Subcutaneous adipose tissue (tissue), 4 donors: Measurements from ENCODE around the gene NAA10. TPM values are rescaled to one million over a fixed set of nuclear protein-coding genes. Genes with fewer than 3 reads are reported as not detected.

ENCODE experiments used
- total RNA-seq, 4 donors: library from RNA; depleted of rRNA; stranded (reverse); fragments of >200 nt; gene quantifications; one replicate each; pipeline ENCODE4 v1.1.0, GENCODE V29; 2016
- TF ChIP-seq, protein P1 (sequence below): fragments of 450-650 bp; IDR thresholded peaks from one replicate; pipeline ENCODE4 v1.5.1; 2016; ENCODE audit warnings: low read depth, mild to moderate bottlenecking, control low read depth, antibody characterized with exemption, moderate library complexity

Gene NAA10
- total RNA-seq, 4 donors from 2014 or later: 69.4 to 87.8 (median 76.5) TPM

DNA sequence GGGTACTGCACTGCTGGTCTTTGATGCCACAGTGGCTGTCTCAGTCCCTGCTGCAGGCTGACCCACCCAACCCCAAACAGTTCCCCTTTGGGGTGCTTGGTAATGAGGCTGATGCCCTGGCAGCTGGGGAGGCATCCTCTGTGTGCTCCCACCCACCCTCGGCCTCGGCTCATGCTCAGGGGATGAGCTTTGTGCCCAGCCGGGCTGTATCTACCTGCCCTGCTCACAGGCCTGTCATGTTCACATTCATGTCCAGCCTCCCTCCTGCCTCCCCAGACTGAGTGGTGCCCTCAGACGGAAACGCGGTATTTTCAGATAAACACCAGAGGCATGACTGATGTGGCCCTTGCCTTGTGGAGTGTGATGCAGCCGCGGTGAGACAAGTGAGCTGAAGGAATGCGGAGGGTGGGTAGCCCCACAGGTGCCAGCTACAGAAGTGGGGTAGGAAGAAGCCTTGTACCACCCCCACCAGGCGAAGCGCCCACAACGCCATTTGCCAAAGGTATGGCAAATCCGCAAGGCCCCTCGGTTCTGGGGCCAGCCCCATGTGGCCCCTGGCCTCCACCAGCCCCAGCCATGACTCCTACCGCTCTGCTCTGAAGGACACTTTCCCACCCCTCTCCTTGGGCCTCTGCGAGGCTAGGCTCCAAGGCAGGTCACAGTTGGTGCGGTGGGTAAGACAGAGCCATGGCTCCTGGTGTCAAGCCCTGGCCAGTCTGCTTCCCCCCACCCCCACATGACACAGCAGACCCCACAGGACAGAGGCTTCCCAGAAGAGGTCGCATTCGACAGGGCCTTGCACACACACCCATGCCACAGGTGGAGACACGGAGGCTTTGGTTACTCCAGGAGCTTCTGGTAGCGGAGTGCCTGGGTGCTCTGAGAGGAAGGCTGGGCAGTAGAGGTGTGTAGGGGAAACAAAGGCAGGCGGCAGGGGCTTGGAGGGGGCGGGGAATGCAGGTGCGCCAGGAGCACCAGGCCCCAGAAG is 11.4 kb upstream of the NAA10 start:
- TF ChIP-seq, protein P1, sequence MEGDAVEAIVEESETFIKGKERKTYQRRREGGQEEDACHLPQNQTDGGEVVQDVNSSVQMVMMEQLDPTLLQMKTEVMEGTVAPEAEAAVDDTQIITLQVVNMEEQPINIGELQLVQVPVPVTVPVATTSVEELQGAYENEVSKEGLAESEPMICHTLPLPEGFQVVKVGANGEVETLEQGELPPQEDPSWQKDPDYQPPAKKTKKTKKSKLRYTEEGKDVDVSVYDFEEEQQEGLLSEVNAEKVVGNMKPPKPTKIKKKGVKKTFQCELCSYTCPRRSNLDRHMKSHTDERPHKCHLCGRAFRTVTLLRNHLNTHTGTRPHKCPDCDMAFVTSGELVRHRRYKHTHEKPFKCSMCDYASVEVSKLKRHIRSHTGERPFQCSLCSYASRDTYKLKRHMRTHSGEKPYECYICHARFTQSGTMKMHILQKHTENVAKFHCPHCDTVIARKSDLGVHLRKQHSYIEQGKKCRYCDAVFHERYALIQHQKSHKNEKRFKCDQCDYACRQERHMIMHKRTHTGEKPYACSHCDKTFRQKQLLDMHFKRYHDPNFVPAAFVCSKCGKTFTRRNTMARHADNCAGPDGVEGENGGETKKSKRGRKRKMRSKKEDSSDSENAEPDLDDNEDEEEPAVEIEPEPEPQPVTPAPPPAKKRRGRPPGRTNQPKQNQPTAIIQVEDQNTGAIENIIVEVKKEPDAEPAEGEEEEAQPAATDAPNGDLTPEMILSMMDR: no peak

DNA sequence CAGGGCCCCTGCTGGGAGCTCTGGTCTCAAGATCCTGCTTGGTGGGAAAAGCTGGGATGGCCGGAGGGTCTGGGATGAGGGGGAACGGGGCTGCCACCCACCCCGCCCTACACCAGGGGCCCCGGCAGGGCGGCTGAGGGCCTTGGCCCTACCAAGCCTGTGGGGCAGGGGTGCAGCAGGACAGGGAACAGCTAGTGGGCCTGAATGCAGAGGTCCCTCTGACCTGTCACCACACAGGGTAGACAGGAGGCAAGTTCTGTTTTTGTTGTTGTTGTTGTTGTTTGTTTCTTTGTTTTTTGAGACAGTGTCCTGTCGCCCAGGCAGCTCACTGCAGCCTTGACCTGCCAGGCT is 9.9 kb upstream of the NAA10 start:
- TF ChIP-seq, protein P1: no peak

DNA sequence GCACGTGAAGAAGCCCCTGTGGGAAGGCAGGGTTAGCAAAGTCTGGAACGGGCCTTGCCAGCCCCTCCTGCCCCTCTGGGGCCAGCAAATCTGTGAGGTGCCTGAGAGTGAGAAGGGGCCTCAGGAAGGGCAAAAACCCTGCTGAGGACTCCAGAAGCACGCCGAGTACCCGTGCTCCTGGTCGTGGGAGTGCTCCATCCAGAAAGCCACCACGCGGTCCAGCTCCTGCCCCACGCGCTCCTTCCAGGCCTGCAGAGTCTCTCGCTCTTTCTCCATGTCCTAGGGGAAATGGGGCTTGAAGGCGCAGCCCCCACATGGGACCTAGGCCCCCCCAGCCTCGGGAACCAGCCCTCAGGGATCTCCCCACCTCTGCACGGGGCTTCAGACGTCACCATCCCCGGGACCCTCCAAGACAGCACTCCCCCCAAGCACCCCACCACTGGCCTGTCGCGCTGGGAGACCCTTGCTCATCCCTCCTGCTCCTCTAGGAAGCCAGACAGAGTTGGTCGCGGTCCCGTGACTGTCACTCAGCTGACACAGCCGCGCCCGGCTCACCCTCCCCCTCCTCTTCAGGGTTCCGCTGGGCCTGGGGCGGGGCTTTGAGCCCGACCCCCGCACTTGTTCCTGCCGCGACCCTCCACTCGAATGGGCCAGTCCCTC is 9.4 kb upstream of the NAA10 start, which contains the start of gene RENBP:
Gene RENBP (minus strand): TSS at position 504 of the 660 bp plus-strand sequence. CDS start 33 bp downstream, at position 471.
- TF ChIP-seq, protein P1: no peak

DNA sequence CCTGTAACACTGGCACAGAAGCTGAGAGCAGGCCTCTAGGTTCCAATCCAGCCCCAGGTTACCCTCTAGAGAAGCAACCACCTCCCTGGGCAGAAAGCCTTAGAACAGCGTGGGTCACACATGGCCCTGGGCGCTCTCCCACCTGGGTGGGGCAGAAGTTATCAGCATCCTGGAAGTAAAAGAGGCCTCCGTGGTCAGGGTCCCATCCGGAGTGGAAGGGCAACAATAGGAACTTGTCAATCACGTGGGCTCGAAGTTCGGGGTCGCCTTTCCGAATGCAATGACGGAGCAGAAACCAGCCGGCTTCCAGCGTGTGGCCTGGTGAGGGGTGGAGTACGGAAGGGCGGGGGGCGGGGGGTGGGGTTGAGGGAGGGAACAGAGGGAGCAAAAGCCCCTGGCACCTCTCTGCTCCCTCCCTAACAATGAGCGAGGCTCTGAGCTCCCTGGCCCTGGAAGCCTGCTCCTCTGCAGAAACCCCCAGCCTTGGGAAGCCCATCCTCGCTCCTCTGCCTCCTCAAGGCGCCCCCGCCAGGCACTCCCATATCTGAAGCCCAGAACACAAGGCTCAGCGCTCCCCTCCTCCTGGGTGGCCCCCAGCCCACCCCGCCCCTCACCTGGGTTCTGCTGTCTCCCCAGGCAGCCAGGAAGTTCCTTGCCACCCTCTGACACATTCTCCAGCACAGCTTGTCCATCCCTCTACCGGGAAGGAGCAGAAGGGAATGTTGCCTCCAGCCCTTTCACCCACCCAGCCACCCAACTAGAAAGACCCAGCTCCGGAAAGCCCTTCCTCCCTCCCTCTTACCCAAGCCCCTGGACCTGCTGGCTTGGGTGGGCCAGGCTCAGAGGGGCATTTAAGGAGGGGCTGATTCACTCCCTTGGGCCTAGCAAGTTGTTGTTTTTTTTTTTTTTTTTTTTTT is 6.8 kb upstream of the NAA10 start:
- TF ChIP-seq, protein P1: no peak

DNA sequence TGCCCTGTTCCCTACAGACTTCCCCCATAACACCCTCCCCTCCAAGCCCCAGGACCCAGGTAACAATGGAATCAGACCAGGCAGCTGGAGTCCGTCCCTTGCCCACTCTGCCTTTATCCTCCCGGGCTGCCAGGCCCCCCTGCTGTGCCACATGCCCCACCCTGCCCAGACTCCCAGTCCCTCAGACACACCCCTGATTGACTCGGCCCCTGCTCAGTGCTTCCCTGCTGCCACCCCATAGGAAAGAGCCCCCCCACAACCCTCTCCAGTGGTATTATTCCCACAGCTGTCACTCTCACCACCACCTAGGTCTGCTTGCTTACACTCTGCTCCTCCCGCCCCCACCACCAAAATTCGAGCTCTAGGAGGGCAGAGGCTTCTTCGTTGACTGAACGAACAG is 4.7 kb upstream of the NAA10 start:
- TF ChIP-seq, protein P1: no peak

DNA sequence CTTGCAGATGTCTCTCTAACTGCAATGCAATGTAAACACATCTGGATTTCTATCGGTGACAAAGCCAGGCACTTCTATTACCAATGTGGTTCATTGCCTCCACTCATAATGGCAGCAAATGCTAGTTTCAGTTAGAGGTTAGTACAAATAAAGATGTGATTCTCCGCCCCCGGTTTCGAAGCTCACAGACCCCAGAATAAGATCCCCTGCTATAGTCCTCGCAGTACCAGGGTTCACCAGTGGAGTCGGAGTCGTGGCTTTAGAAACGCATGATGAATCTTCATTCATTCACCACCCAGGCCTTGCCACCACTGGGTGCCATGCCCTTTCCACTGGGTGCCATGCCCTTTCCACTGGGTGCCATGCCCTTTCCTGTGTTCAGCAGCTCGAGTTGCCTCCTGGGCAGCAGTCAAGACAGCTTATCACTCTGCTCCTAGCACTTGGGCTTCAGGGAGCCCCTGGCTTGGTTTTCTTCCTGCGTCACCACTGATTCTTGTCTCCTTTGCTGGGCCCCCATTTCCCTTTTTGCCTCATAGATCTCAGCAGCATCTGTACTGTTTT is 3.5 kb upstream of the NAA10 start:
- TF ChIP-seq, protein P1: no peak
